Measurements from ENCODE around the gene CCDC33. TPM values are rescaled to one million over a fixed set of nuclear protein-coding genes. Genes with fewer than 3 reads are reported as not detected.

The CCDC33 gene
- total and polyA plus RNA-seq, 2 donors (not counting 1 experiment from before 2014, with no cell fraction given), result not detected

DNA sequence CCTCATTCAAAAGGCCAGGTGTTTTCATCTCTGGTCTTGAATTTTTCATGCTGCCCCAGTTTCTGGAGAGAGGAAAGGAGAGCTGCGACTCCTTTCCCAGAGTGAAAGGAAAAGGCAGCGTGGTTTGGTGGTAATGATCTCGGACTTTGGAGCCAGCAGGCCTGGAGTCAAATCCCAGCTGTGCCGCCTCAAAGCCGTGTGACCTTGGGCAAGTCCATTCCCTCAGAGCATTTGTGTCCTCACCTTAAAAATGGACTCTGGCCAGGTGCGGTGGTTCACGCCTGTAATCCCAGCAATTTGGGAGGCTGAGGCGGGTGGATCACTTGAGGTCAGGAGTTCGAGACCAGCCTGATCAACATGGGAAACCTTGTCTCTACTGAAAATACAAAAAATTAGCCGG lies 4.7 kb upstream of the CCDC33 start:
- intact Hi-C loops (cut with micrococcal nuclease), result no loop called here
- Histone ChIP-seq H3K9ac (ENCODE audit: low read length) (no peak overlapping the region), H3K9me3 (ENCODE audit: control extremely low read depth in 1 of 3, control insufficient read depth in 2 of 3, insufficient read depth in 1 of 3, low read length in 2 of 3) (no peaks in the 10 kb centered on the region), H3K27me3 (replicated peaks in 1 of 4; ENCODE audit: control extremely low read depth in 1 of 4, control insufficient read depth in 3 of 4, insufficient read depth in 4 of 4, low read length in 3 of 4) (peaks cover 0 to 12% (median 0%) of the 10 kb centered on the region in 4 experiments), H3K4me3 (ENCODE audit: control extremely low read depth in 1 of 5, extremely low read depth in 1 of 5, insufficient read depth in 1 of 5, low read depth in 2 of 5, low read length in 4 of 5) (no peak overlapping the region), H3K27ac (ENCODE audit: low read length in 2 of 2) (no peak overlapping the region), H4K20me1 (ENCODE audit: control insufficient read depth, insufficient read depth, low read length, poor library complexity, severe bottlenecking) (no peaks in the 10 kb centered on the region), H3K4me2 (replicated peaks; ENCODE audit: low read depth, low read length, poor library complexity, severe bottlenecking) (no peak overlapping the region), H3K36me3 (replicated peaks in 1 of 2; ENCODE audit: control extremely low read depth in 1 of 2, control insufficient read depth in 1 of 2, extremely low read depth in 1 of 2, insufficient read depth in 2 of 2, low read length in 1 of 2) (no peaks in the 10 kb centered on the region), H3K79me2 (ENCODE audit: control insufficient read depth, insufficient read depth, low read length) (no peaks in the 10 kb centered on the region), H2AFZ (ENCODE audit: insufficient read depth, low read depth, low read length, poor library complexity, severe bottlenecking) (no peak overlapping the region), H3K4me1 (ENCODE audit: control insufficient read depth in 2 of 2, insufficient read depth in 2 of 2, low read length in 2 of 2) (peaks cover 0 to 15% of the 10 kb centered on the region in 2 donors)
- Mint-ChIP-seq H3K9me3 (ENCODE audit: insufficient read depth) (no peaks in the 10 kb centered on the region), H3K4me1 (peaks cover 11% of the 10 kb centered on the region), H3K27me3 (peaks cover 14% of the 10 kb centered on the region), H3K27ac (no peak overlapping the region), H3K4me3 (no peak overlapping the region)
- WGBS (ENCODE audit: insufficient coverage), result 97% methylated on average over 8 of the region's 10 CpGs
- no peak for DNase-seq
- POLR2A ChIA-PET, result no interaction called here
- ATAC-seq (ENCODE audit: low read depth), result no peak
- CTCF ChIA-PET, result no interaction called here
- no peak for TF ChIP-seq EZH2 (IDR thresholded peaks at IDR 0.05; ENCODE audit: borderline replicate concordance, insufficient read depth, low read depth, low read length, poor library complexity, severe bottlenecking)
- no peak for TF ChIP-seq CTCF (IDR thresholded peaks at IDR 0.05)

DNA sequence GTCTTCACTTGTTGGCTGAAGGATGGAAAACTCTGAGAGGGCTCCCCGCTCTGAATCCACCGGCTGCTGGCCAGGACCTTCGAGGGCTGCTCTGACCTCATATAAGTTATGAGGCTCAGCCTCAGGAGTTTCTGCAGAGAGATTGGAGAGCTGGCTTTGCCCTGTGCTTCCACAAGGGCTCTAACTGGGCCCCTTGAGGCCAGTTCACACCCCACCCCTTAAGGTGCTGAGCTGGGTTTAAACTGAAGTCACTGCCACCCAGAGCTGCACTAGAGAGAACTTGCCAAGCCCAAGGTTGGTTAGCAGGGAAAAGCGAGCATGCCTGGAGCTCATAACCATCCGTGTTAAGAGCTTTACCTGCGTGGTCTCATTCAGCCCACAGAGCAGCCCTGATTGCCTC lies 2.8 kb upstream of the CCDC33 start:
- H3K4me3 ChIP-seq (ENCODE audit: control extremely low read depth in 1 of 5, extremely low read depth in 1 of 5, insufficient read depth in 1 of 5, low read depth in 2 of 5, low read length in 4 of 5), result no peak overlapping the region
- Mint-ChIP-seq H3K27me3 (peaks cover 7% of the 10 kb centered on the region), H3K9me3 (ENCODE audit: insufficient read depth) (no peaks in the 10 kb centered on the region), H3K27ac (no peak overlapping the region), H3K4me3 (no peak overlapping the region), H3K4me1 (peaks cover 13% of the 10 kb centered on the region)
- H3K9me3 ChIP-seq (ENCODE audit: control extremely low read depth in 1 of 3, control insufficient read depth in 2 of 3, insufficient read depth in 1 of 3, low read length in 2 of 3), result no peaks in the 10 kb centered on the region
- ATAC-seq (ENCODE audit: low read depth) (no peak), DNase-seq (no peak)
- no peaks in the 10 kb centered on the region for H3K36me3 ChIP-seq (replicated peaks in 1 of 2; ENCODE audit: control extremely low read depth in 1 of 2, control insufficient read depth in 1 of 2, extremely low read depth in 1 of 2, insufficient read depth in 2 of 2, low read length in 1 of 2)
- H3K79me2 ChIP-seq (ENCODE audit: control insufficient read depth, insufficient read depth, low read length), result no peaks in the 10 kb centered on the region
- 91% methylated on average over 6 of the region's 6 CpGs for WGBS (ENCODE audit: insufficient coverage)
- H3K4me1 ChIP-seq (ENCODE audit: control insufficient read depth in 2 of 2, insufficient read depth in 2 of 2, low read length in 2 of 2), result peaks cover 0 to 16% of the 10 kb centered on the region in 2 donors
- peaks cover 0 to 6% (median 0%) of the 10 kb centered on the region in 4 experiments for H3K27me3 ChIP-seq (replicated peaks in 1 of 4; ENCODE audit: control extremely low read depth in 1 of 4, control insufficient read depth in 3 of 4, insufficient read depth in 4 of 4, low read length in 3 of 4)
- H2AFZ ChIP-seq (ENCODE audit: insufficient read depth, low read depth, low read length, poor library complexity, severe bottlenecking), result no peak overlapping the region
- H3K4me2 ChIP-seq (replicated peaks; ENCODE audit: low read depth, low read length, poor library complexity, severe bottlenecking), result no peak overlapping the region
- no peak overlapping the region for H3K27ac ChIP-seq (ENCODE audit: low read length in 2 of 2)
- H4K20me1 ChIP-seq (ENCODE audit: control insufficient read depth, insufficient read depth, low read length, poor library complexity, severe bottlenecking), result no peaks in the 10 kb centered on the region
- POLR2A ChIA-PET, result no interaction called here
- CTCF ChIA-PET, result no interaction called here
- TF ChIP-seq EZH2 (IDR thresholded peaks at IDR 0.05; ENCODE audit: borderline replicate concordance, insufficient read depth, low read depth, low read length, poor library complexity, severe bottlenecking) (no peak), CTCF (IDR thresholded peaks at IDR 0.05) (no peak)
- no peak overlapping the region for H3K9ac ChIP-seq (ENCODE audit: low read length)
- intact Hi-C loops (cut with micrococcal nuclease), result no loop called here
